Calu3 (cell line): ENCODE measurements around the gene MAML3. TPM values are rescaled to one million over a fixed set of nuclear protein-coding genes. Genes with fewer than 3 reads are reported as not detected.

Source experiments
- BruUV-seq: library from RNA; stranded (reverse); fragments of 400-500 nt; replicated peaks from 2 replicates; lab custom pipeline; 2021; lab: Mats Ljungman, UMichigan
- CTCF ChIA-PET: fragments of 300-600 bp; sonication (Branson Sonifier 250); formaldehyde crosslinking; loops from one replicate; lab custom pipeline; 2022; ENCODE audit warnings: antibody characterized with exemption; lab: Charles Lee
- DNase-seq: peaks from one replicate; pipeline ENCODE4 v3.0.0; 2022
- H3K27ac Mint-ChIP-seq: one replicate; pipeline ENCODE4 v1.8.0; 2022; ENCODE audit warnings: mixed read lengths; ENCODE audit not compliant: unreplicated experiment
- H3K27me3 Mint-ChIP-seq: one replicate; pipeline ENCODE4 v1.8.0; 2022; ENCODE audit warnings: mixed read lengths; ENCODE audit not compliant: unreplicated experiment
- H3K36me3 Mint-ChIP-seq: one replicate; pipeline ENCODE4 v1.8.0; 2022; ENCODE audit warnings: mild to moderate bottlenecking, moderate library complexity, mixed read lengths; ENCODE audit not compliant: insufficient read depth, unreplicated experiment
- H3K4me1 Mint-ChIP-seq: one replicate; pipeline ENCODE4 v1.8.0; 2022; ENCODE audit warnings: mild to moderate bottlenecking, low read depth, mixed read lengths; ENCODE audit not compliant: unreplicated experiment
- H3K4me3 Mint-ChIP-seq: one replicate; pipeline ENCODE4 v1.8.0; 2022; ENCODE audit warnings: mild to moderate bottlenecking, low read depth, moderate library complexity, mixed read lengths; ENCODE audit not compliant: unreplicated experiment
- H3K9me3 Mint-ChIP-seq: one replicate; pipeline ENCODE4 v1.8.0; 2022; ENCODE audit warnings: low read depth, mixed read lengths; ENCODE audit not compliant: unreplicated experiment
- CTCF ChIP-seq: fragments of 200-600 bp; IDR thresholded peaks from one replicate; pipeline ENCODE4 v1.8.0; 2022; ENCODE audit warnings: antibody characterized with exemption; ENCODE audit not compliant: unreplicated experiment
- intact Hi-C: fragments of 100-400 bp; cut with micrococcal nuclease; formaldehyde crosslinking; loops from one replicate; pipeline ENCODE4 v1.10.0; 2022; ENCODE audit not compliant: unreplicated experiment
- total RNA-seq: library from RNA; stranded (reverse); gene quantifications from 2 replicates; pipeline ENCODE4 v1.2.3, GENCODE V29; 2022

The MAML3 gene
- total RNA-seq, 1 experiment from 2014 or later, result 4.0 TPM

- peaks cover 8% of the 10 kb centered on the region for H3K4me1 Mint-ChIP-seq
- no peak for DNase-seq
- no peak overlapping the region for H3K4me3 Mint-ChIP-seq
- no peaks in the 10 kb centered on the region for H3K9me3 Mint-ChIP-seq
- no peak for TF ChIP-seq CTCF
- BruUV-seq, result no TSS peak
- no peak overlapping the region for H3K27ac Mint-ChIP-seq
- no peaks in the 10 kb centered on the region for H3K27me3 Mint-ChIP-seq
- CTCF ChIA-PET, result no interaction called here
- H3K36me3 Mint-ChIP-seq, result no peaks in the 10 kb centered on the region
- intact Hi-C loops, result no loop called here
Measured at GRCh38 chr4:139844459-139845036, 309.4 kb downstream of the MAML3 start.

- Mint-ChIP-seq H3K4me1 (peaks cover 3% of the 10 kb centered on the region), H3K36me3 (no peaks in the 10 kb centered on the region), H3K4me3 (no peak overlapping the region), H3K27me3 (no peaks in the 10 kb centered on the region), H3K27ac (no peak overlapping the region), H3K9me3 (no peaks in the 10 kb centered on the region)
- no TSS peak for BruUV-seq
- no peak for TF ChIP-seq CTCF
- CTCF ChIA-PET, result no interaction called here
- no peak for DNase-seq
- intact Hi-C loops, result no loop called here
Measured at GRCh38 chr4:139844057-139844456, 309.9 kb downstream of the MAML3 start.

GRCh38 chr4:139843641-139844040, 310.3 kb downstream of the MAML3 start:
- Mint-ChIP-seq H3K4me1 (no peaks in the 10 kb centered on the region), H3K4me3 (no peak overlapping the region), H3K27me3 (no peaks in the 10 kb centered on the region), H3K27ac (no peak overlapping the region), H3K9me3 (no peaks in the 10 kb centered on the region), H3K36me3 (no peaks in the 10 kb centered on the region)
- BruUV-seq, result no TSS peak
- intact Hi-C loops, result no loop called here
- TF ChIP-seq CTCF, result no peak
- DNase-seq, result no peak
- CTCF ChIA-PET, result no interaction called here

GRCh38 chr4:139841464-139842195, 312.4 kb downstream of the MAML3 start:
- H3K9me3 Mint-ChIP-seq, result no peaks in the 10 kb centered on the region
- intact Hi-C loops, result no loop called here
- no peak for TF ChIP-seq CTCF
- CTCF ChIA-PET, result interaction anchor here (0.6 kb wide), 1 partner anchor 146 kb away, joined by 6 read pairs; no protein-coding TSS in a partner anchor
- DNase-seq, result peak; percentile 8
- no peaks in the 10 kb centered on the region for H3K27me3 Mint-ChIP-seq
- no peaks in the 10 kb centered on the region for H3K4me1 Mint-ChIP-seq
- H3K4me3 Mint-ChIP-seq, result no peak overlapping the region
- no peak overlapping the region for H3K27ac Mint-ChIP-seq
- no TSS peak for BruUV-seq
- no peaks in the 10 kb centered on the region for H3K36me3 Mint-ChIP-seq
